ENCODE results near the gene WWOX.

Gene WWOX

DNA sequence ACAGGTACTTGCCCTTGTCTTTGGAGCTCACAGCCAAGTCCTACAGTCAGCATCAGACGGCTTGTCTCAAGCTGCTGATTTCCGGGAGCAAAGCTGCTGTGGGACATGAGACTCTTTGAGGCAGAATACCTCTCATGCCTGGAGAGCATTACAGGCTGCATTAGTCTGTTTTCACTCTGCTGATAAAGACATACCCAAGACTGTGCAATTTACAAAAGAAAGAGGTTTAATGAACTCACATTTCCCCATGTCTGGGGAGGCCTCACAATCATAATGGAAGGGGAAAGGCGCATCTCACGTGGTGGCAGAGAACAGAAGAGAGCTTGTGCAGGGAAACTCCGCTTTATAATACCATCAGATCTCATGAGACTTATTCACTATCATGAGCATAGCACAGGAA is 661.2 kb downstream of the WWOX start:
- no peak overlapping the region for H2AFZ ChIP-seq (ENCODE audit: low read length)
- peak overlapping the region; percentile 95; the same call in 1 of the 2 replicates for H3K27ac ChIP-seq (ENCODE audit: low read length)
- peaks cover 3% of the 10 kb centered on the region; the same call in 1 of the 2 replicates for H3K36me3 ChIP-seq (replicated peaks; ENCODE audit: insufficient read depth, low read length)
- peaks cover 15% of the 10 kb centered on the region; the same call in 1 of the 2 replicates for H3K4me1 ChIP-seq (ENCODE audit: low read length)
- no peaks in the 10 kb centered on the region for H3K9me2 ChIP-seq (replicated peaks; ENCODE audit: insufficient read depth, low read length)
- TF ChIP-seq EZH2phosphoT487 (IDR thresholded peaks at IDR 0.05; ENCODE audit: low read length) (no peak), CTCF (IDR thresholded peaks at IDR 0.05; ENCODE audit: low read length) (no peak), EZH2 (optimal IDR thresholded peaks at IDR 0.05; ENCODE audit: low read depth, low read length) (no peak)
- peak overlapping the region; percentile 94; the same call in 1 of the 2 replicates for H3K9ac ChIP-seq (ENCODE audit: low read length)
- DNase-seq = peak; percentile 17
- no peaks in the 10 kb centered on the region for H3K27me3 ChIP-seq (replicated peaks; ENCODE audit: insufficient read depth, low read length)
- peaks cover 99% of the 10 kb centered on the region for H3K79me2 ChIP-seq (ENCODE audit: low read length)
- H3F3A ChIP-seq (ENCODE audit: insufficient read depth, low read length) = peaks cover 93% of the 10 kb centered on the region
- peak overlapping the region; percentile 79 for H3K4me2 ChIP-seq (ENCODE audit: low read depth, low read length)
- no peaks in the 10 kb centered on the region for H3K9me3 ChIP-seq (replicated peaks; ENCODE audit: insufficient read depth, low read length)
- peak overlapping the region; percentile 61 for H3K4me3 ChIP-seq (ENCODE audit: low read length)
- peaks cover 99% of the 10 kb centered on the region for H4K20me1 ChIP-seq (ENCODE audit: insufficient read depth, low read length)

- peak; percentile 47 for DNase-seq
- Histone ChIP-seq H3K9me2 (replicated peaks; ENCODE audit: insufficient read depth, low read length) (no peaks in the 10 kb centered on the region), H3K27me3 (replicated peaks; ENCODE audit: insufficient read depth, low read length) (no peaks in the 10 kb centered on the region), H4K20me1 (ENCODE audit: insufficient read depth, low read length) (peaks cover 99% of the 10 kb centered on the region), H3F3A (ENCODE audit: insufficient read depth, low read length) (peaks cover 93% of the 10 kb centered on the region), H3K4me1 (ENCODE audit: low read length) (peaks cover 9% of the 10 kb centered on the region; the same call in 1 of the 2 replicates), H3K9ac (ENCODE audit: low read length) (peak overlapping the region; percentile 94; the same call in 1 of the 2 replicates), H3K4me3 (ENCODE audit: low read length) (peak overlapping the region; percentile 61), H3K4me2 (ENCODE audit: low read depth, low read length) (peak overlapping the region; percentile 79), H3K36me3 (replicated peaks; ENCODE audit: insufficient read depth, low read length) (peaks cover 3% of the 10 kb centered on the region; the same call in 1 of the 2 replicates), H2AFZ (ENCODE audit: low read length) (no peak overlapping the region), H3K9me3 (replicated peaks; ENCODE audit: insufficient read depth, low read length) (no peaks in the 10 kb centered on the region), H3K27ac (ENCODE audit: low read length) (peak overlapping the region; percentile 95; the same call in 1 of the 2 replicates), H3K79me2 (ENCODE audit: low read length) (peaks cover 99% of the 10 kb centered on the region)
- TF ChIP-seq EZH2phosphoT487 (IDR thresholded peaks at IDR 0.05; ENCODE audit: low read length) = no peak
- TF ChIP-seq CTCF (IDR thresholded peaks at IDR 0.05; ENCODE audit: low read length) = no peak
- no peak for TF ChIP-seq EZH2 (optimal IDR thresholded peaks at IDR 0.05; ENCODE audit: low read depth, low read length)
These were observed 662.0 kb downstream of the WWOX start for GRCh38 chr16:78761427-78761826.

DNA sequence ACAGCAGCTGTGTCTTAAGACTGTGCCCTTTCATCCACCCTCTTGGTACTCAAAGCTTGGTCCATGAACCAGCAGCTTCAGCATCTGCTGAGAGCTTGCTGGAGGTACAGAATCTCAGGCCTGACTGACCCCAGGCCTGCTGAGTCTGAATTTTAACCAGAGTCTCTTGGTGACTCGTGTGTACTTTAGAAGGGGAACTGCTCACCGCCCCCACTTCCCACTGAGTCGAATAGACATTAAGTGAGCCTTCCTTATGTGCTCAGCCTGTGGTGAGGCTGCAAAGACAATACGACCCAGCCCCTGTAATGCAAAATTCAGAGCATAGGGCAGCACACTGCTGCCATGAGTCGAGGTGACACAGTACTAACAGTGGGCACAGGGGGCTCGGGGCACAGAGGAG is 662.8 kb downstream of the WWOX start:
- no peaks in the 10 kb centered on the region for H3K9me2 ChIP-seq (replicated peaks; ENCODE audit: insufficient read depth, low read length)
- peak; percentile 54 for DNase-seq
- H3K9me3 ChIP-seq (replicated peaks; ENCODE audit: insufficient read depth, low read length) = no peaks in the 10 kb centered on the region
- peak overlapping the region; percentile 61 for H3K4me3 ChIP-seq (ENCODE audit: low read length)
- TF ChIP-seq EZH2phosphoT487 (IDR thresholded peaks at IDR 0.05; ENCODE audit: low read length) = no peak
- no peak for TF ChIP-seq CTCF (IDR thresholded peaks at IDR 0.05; ENCODE audit: low read length)
- no peak for TF ChIP-seq EZH2 (optimal IDR thresholded peaks at IDR 0.05; ENCODE audit: low read depth, low read length)
- H3F3A ChIP-seq (ENCODE audit: insufficient read depth, low read length) = peaks cover 90% of the 10 kb centered on the region
- H2AFZ ChIP-seq (ENCODE audit: low read length) = no peak overlapping the region
- H3K9ac ChIP-seq (ENCODE audit: low read length) = peak overlapping the region; percentile 94; the same call in 1 of the 2 replicates
- peaks cover 3% of the 10 kb centered on the region; the same call in 1 of the 2 replicates for H3K36me3 ChIP-seq (replicated peaks; ENCODE audit: insufficient read depth, low read length)
- H3K27me3 ChIP-seq (replicated peaks; ENCODE audit: insufficient read depth, low read length) = no peaks in the 10 kb centered on the region
- peak overlapping the region; percentile 79 for H3K4me2 ChIP-seq (ENCODE audit: low read depth, low read length)
- peaks cover 92% of the 10 kb centered on the region for H4K20me1 ChIP-seq (ENCODE audit: insufficient read depth, low read length)
- H3K79me2 ChIP-seq (ENCODE audit: low read length) = peaks cover 99% of the 10 kb centered on the region
- H3K27ac ChIP-seq (ENCODE audit: low read length) = peak overlapping the region; percentile 95; the same call in 1 of the 2 replicates
- 0 out of 2 replicates have a peak, but pooled peaks cover 5% of the 10 kb centered on the region for H3K4me1 ChIP-seq (ENCODE audit: low read length)

Data from MM.1S (cell line).